ENCODE results near the gene KAZN.
A peak's percentile ranks its signal among the peaks of the same experiment; 100 is the strongest.

Gene KAZN

DNA sequence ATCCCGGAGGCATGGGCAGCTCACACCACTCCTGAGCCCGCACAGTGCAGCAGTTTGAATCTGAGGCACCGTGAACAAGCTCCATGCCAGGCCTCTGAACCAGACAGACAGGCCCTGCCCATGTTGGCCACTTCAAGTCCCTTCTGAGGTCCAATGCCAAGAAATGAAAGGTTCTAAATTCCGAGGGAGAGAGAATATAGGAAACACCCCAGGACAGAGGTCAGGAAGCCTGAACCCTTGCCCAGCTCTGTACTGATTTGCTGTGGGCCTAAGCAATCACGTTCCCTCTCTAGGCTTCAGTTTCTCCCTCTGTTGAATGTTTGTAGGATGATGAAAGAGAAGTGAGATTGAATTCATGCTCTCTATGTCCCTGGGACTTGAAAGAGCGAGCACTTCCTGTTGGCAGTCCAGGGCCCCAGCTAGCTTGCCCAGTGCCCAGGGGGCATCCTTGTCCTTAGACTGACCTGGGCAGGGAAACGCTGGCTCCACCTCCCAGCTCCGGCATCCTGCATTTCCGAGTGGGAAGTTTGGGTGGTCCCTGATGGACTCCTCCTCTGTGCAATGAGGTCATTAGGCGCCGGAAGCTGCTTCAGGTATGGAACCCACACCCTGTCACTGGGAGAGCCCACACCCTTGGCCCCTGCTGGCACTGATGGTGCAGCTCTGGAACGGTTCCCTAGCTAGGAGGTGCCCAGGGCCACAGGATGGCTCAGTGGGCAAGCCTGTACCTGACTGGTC, 312.7 kb downstream of the KAZN start:
- H3K27ac ChIP-seq (ENCODE audit: low read length) = no peak overlapping the region

DNA sequence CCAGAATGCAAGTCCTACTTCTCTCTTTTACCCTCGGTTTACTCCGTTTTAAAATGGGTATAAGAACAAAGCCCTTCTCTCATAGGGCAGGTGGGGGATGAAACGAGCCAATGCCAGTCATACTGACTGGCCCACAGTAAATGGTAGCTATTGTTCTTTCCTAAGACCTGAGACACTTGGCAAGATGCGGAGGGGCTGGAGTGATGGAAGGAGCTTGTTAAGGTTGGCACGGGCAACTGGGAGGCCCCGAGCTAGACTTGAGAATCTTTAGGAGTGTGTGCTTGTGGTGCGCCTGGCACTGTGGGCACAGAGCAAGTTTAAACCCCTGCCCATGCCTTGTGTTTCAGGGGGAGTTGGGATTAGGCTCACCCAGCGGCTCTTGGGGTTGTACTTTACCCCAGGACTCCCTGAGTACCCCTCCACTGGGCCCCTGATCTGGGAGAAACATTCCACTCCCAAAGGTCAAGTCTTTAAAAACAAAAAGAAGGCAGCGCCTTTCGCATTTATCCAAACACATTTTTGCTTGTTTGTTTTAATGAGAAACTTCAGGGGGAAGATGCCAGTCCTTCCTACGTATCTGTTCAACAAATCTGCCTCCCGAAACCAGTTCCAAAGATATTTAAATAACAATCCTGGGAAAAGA, 314.5 kb downstream of the KAZN start:
- Histone ChIP-seq H3K4me3 (ENCODE audit: low read length) (no peak overlapping the region), H3K27me3 (ENCODE audit: control insufficient read depth, insufficient read depth, low read length) (no peaks in the 10 kb centered on the region), H3K9ac (ENCODE audit: low read length) (no peak overlapping the region), H3K27ac (ENCODE audit: low read length) (no peak overlapping the region), H3K4me1 (ENCODE audit: control insufficient read depth, low read depth, low read length) (peaks cover 11% of the 10 kb centered on the region), H3K9me3 (ENCODE audit: control insufficient read depth, low read depth, low read length) (no peaks in the 10 kb centered on the region), H3K36me3 (ENCODE audit: control insufficient read depth, low read depth, low read length) (no peaks in the 10 kb centered on the region)

More for the DNA sequence above, 312.7 kb downstream of the KAZN start:
- Histone ChIP-seq H3K4me3 (ENCODE audit: low read length) (no peak overlapping the region), H3K27me3 (ENCODE audit: control insufficient read depth, insufficient read depth, low read length) (no peaks in the 10 kb centered on the region), H3K36me3 (ENCODE audit: control insufficient read depth, low read depth, low read length) (no peaks in the 10 kb centered on the region), H3K4me1 (ENCODE audit: control insufficient read depth, low read depth, low read length) (peaks cover 11% of the 10 kb centered on the region), H3K9me3 (ENCODE audit: control insufficient read depth, low read depth, low read length) (no peaks in the 10 kb centered on the region), H3K9ac (ENCODE audit: low read length) (no peak overlapping the region)

DNA sequence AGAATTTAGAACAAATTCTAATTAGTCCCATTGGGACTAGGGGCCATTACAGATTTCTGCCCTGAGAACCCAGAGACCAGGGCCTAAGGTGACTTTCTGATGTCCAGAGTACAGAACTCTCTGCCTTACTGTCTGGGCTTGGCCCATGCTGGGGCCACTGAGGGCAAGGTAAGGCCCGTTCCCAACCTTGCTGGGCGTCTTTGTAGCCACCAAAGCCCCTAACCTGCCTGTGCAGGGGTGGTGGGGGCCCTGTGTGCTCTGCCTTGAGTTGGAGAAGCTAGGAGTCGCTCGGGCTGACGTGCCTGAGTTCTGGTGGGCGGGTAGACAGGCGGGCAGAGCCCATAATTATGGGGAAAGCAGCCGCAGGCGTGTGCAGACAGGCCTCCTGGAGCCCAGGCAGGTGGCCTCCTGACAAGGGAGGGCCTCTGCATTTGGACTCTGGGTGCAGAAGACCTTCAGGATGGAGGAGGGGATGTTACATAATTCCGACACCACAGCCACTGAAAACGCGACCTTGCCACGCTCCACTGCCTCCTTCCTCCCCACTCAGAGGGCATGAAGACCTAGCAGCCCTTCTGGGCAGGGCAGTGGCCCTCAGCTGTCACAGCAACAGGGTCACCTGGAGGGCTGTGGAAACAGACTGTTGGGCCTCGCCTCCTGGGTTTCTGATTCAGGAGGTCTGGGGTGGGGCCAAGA, 315.1 kb downstream of the KAZN start:
- no peaks in the 10 kb centered on the region for H3K36me3 ChIP-seq (ENCODE audit: control insufficient read depth, low read depth, low read length)
- H3K9me3 ChIP-seq (ENCODE audit: control insufficient read depth, low read depth, low read length) = no peaks in the 10 kb centered on the region
- H3K4me3 ChIP-seq (ENCODE audit: low read length) = no peak overlapping the region
- no peak overlapping the region for H3K27ac ChIP-seq (ENCODE audit: low read length)
- no peak overlapping the region for H3K9ac ChIP-seq (ENCODE audit: low read length)
- no peaks in the 10 kb centered on the region for H3K27me3 ChIP-seq (ENCODE audit: control insufficient read depth, insufficient read depth, low read length)
- peaks cover 11% of the 10 kb centered on the region for H3K4me1 ChIP-seq (ENCODE audit: control insufficient read depth, low read depth, low read length)

DNA sequence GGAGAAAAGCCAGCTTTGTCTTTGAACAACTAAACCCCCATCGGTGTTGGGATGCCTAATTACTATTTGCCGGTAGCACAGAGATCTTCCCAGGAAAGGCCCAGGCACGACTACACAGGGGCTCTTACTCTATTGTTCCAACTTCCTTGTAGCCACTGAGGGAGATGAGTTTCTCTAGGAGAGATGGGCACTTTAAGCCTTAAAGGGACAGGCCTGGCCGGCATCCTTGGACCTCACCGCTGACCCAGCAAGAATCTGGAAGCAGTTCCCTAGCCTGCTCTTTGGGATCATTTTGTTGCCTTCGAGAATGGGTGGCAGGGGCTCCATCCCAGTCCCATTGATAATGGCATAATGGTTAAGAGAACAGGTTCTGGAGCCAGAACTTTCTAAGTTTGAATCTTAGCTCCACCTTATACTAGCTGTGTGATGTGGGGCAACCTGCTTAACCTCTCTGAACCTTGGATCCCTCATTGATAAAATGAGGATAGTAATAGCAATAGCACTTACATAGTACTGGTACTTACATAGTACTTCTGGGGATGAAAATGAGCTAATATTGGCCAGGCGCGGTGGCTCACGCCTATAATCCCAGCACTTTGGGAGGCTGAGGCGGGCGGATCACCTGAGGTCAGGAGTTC, 316.0 kb downstream of the KAZN start:
- Histone ChIP-seq H3K27ac (ENCODE audit: low read length) (no peak overlapping the region), H3K36me3 (ENCODE audit: control insufficient read depth, low read depth, low read length) (no peaks in the 10 kb centered on the region), H3K9ac (ENCODE audit: low read length) (no peak overlapping the region), H3K4me1 (ENCODE audit: control insufficient read depth, low read depth, low read length) (peaks cover 11% of the 10 kb centered on the region), H3K4me3 (ENCODE audit: low read length) (no peak overlapping the region), H3K9me3 (ENCODE audit: control insufficient read depth, low read depth, low read length) (no peaks in the 10 kb centered on the region), H3K27me3 (ENCODE audit: control insufficient read depth, insufficient read depth, low read length) (no peaks in the 10 kb centered on the region)

DNA sequence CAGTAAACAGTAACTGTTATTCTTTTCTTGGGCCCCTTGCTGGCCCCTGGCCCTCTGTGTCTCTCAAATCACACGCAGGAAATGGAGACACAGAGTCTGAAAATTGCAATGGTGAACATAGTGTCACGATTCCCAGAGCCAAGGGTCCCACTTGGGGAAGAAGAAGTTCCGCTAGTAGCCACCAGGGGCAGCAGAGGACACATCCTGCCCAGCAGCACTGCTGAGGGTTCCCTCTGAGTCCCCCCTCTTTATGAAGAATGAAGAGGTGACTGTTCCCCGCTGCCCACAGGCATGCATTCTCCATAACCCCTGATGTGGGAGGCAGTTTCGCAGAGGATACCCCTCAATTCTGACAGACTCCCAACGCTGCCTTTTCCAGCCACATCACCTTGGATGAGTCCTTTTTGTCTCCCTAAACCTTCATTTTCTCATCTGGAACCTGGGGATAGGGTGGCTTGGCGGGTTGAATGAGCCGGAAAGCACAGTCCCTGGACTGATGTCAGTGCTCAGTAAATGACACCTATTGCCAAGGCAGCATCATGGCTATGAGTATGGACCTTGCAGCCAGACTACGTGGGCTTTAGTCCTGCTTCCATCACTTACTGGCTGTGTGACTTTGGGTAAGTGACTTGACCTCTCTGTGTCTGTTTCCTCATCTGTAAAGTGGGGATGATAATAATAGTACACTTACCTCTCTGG, 317.0 kb downstream of the KAZN start:
- H3K36me3 ChIP-seq (ENCODE audit: control insufficient read depth, low read depth, low read length) = no peaks in the 10 kb centered on the region

DNA sequence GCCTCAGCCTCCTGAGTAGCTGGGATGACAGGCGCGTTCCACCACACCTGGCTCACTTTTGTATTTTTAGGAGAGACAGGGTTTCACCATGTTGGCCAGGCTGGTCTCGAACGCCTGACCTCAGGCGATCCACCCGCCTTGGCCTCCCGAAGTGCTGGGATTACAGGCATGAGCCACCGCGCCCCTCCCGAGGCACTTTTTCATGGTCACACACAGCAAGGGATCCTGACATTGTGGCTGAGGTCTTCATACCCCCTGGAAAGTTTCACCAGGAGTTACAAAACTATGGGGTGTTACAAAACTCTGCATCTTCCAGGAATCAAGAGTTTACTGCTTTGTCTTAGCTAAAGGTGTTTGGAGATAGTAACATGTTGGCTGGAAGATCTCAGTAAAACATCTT, 320.8 kb downstream of the KAZN start:
- Histone ChIP-seq H3K9ac (ENCODE audit: low read length) (no peak overlapping the region), H3K27ac (ENCODE audit: low read length) (no peak overlapping the region), H3K4me1 (ENCODE audit: control insufficient read depth, low read depth, low read length) (peaks cover under 1% of the 10 kb centered on the region)

More for the DNA sequence above, 317.0 kb downstream of the KAZN start:
- no peaks in the 10 kb centered on the region for H3K9me3 ChIP-seq (ENCODE audit: control insufficient read depth, low read depth, low read length)
- no peak overlapping the region for H3K4me3 ChIP-seq (ENCODE audit: low read length)
- no peak overlapping the region for H3K27ac ChIP-seq (ENCODE audit: low read length)
- no peaks in the 10 kb centered on the region for H3K27me3 ChIP-seq (ENCODE audit: control insufficient read depth, insufficient read depth, low read length)
- H3K9ac ChIP-seq (ENCODE audit: low read length) = no peak overlapping the region
- H3K4me1 ChIP-seq (ENCODE audit: control insufficient read depth, low read depth, low read length) = peaks cover 11% of the 10 kb centered on the region

DNA sequence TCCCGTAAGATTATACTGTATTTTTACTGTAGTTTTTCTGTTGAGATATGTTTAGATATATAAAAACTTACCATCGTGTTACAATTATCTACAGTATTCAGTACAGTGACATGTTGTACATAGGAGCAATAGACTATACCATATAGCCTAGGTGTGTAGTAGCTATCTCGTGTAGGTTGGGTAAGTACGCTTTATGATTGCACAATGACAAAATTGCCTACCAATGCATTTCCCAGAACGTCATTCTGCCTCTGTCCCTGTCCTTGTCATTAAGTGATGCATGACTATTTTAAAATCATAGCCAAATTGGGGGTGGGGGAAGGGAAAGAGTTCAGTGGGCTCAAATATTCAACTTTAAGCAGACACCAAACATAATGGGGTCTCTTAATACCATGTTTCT, 321.3 kb downstream of the KAZN start:
- Histone ChIP-seq H3K4me1 (ENCODE audit: control insufficient read depth, low read depth, low read length) (no peaks in the 10 kb centered on the region), H3K27ac (ENCODE audit: low read length) (no peak overlapping the region), H3K36me3 (ENCODE audit: control insufficient read depth, low read depth, low read length) (no peaks in the 10 kb centered on the region), H3K9ac (ENCODE audit: low read length) (no peak overlapping the region), H3K27me3 (ENCODE audit: control insufficient read depth, insufficient read depth, low read length) (peaks cover 12% of the 10 kb centered on the region), H3K9me3 (ENCODE audit: control insufficient read depth, low read depth, low read length) (no peaks in the 10 kb centered on the region), H3K4me3 (ENCODE audit: low read length) (no peak overlapping the region)

More for the DNA sequence above, 320.8 kb downstream of the KAZN start:
- Histone ChIP-seq H3K4me3 (ENCODE audit: low read length) (no peak overlapping the region), H3K27me3 (ENCODE audit: control insufficient read depth, insufficient read depth, low read length) (peaks cover 10% of the 10 kb centered on the region), H3K9me3 (ENCODE audit: control insufficient read depth, low read depth, low read length) (no peaks in the 10 kb centered on the region), H3K36me3 (ENCODE audit: control insufficient read depth, low read depth, low read length) (no peaks in the 10 kb centered on the region)

DNA sequence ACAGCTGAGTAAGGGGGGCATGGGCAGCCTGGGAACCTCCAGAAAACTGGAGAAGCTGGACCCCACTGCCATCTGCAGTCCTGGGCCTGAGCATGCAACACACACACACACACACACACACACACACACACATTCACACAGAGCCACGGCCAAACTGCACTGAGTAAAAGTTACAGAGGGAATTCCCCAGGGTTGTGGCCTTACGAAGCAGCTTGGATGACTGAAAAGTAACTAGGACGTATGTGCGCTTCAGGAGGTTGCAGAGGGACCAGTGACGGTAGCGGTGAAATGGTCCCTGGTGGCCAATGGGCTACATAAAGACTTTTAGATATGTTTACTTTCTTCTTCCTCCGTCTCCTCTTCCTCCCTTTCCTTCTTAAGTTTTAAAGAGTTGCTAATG, 322.6 kb downstream of the KAZN start:
- no peak overlapping the region for H3K4me3 ChIP-seq (ENCODE audit: low read length)
- H3K27ac ChIP-seq (ENCODE audit: low read length) = no peak overlapping the region
- H3K9ac ChIP-seq (ENCODE audit: low read length) = no peak overlapping the region
- H3K4me1 ChIP-seq (ENCODE audit: control insufficient read depth, low read depth, low read length) = peaks cover 5% of the 10 kb centered on the region
- H3K9me3 ChIP-seq (ENCODE audit: control insufficient read depth, low read depth, low read length) = no peaks in the 10 kb centered on the region
- peaks cover 25% of the 10 kb centered on the region for H3K27me3 ChIP-seq (ENCODE audit: control insufficient read depth, insufficient read depth, low read length)
- H3K36me3 ChIP-seq (ENCODE audit: control insufficient read depth, low read depth, low read length) = no peaks in the 10 kb centered on the region

DNA sequence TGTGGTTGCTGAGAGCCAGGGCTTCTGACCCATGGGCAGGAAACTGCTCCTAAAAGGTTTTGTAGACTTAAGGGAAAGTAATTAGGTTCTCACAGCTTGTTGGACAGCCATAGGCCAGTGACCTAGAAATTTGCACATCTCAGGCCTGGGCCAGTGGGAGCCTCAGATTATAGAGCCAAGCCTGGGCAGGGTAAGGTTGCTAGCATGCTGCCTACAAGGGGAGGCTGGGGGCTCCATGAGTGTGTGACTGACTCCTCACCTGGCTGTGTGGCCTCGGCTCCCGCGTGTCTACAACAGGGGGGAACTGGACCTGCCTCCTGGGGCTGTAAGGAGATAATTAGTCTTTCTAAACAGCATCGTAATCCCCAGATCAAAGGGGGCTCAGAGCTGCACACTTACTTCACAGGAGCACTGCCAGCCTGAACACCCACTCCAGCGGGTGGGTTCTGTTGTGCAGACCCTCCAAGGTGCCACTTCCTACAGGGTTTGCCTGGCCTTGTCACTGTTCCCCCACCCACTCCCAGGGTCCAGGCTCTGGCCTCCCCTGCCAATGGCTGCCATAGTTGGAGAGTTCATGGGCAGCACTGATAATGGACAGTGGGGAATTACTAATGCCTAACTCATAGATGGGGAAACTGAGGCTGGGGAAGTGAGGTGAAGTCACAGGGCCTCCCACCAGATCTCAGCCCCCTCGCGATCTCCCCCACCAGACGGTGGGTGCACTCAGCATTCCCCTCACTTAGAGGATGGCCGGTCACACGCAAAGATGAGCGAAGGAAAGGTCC, 324.6 kb downstream of the KAZN start:
- Histone ChIP-seq H3K4me1 (ENCODE audit: control insufficient read depth, low read depth, low read length) (peaks cover 5% of the 10 kb centered on the region), H3K27ac (ENCODE audit: low read length) (no peak overlapping the region), H3K9me3 (ENCODE audit: control insufficient read depth, low read depth, low read length) (no peaks in the 10 kb centered on the region), H3K27me3 (ENCODE audit: control insufficient read depth, insufficient read depth, low read length) (peaks cover 41% of the 10 kb centered on the region), H3K36me3 (ENCODE audit: control insufficient read depth, low read depth, low read length) (no peaks in the 10 kb centered on the region), H3K9ac (ENCODE audit: low read length) (no peak overlapping the region), H3K4me3 (ENCODE audit: low read length) (peak overlapping the region; percentile 13)

DNA sequence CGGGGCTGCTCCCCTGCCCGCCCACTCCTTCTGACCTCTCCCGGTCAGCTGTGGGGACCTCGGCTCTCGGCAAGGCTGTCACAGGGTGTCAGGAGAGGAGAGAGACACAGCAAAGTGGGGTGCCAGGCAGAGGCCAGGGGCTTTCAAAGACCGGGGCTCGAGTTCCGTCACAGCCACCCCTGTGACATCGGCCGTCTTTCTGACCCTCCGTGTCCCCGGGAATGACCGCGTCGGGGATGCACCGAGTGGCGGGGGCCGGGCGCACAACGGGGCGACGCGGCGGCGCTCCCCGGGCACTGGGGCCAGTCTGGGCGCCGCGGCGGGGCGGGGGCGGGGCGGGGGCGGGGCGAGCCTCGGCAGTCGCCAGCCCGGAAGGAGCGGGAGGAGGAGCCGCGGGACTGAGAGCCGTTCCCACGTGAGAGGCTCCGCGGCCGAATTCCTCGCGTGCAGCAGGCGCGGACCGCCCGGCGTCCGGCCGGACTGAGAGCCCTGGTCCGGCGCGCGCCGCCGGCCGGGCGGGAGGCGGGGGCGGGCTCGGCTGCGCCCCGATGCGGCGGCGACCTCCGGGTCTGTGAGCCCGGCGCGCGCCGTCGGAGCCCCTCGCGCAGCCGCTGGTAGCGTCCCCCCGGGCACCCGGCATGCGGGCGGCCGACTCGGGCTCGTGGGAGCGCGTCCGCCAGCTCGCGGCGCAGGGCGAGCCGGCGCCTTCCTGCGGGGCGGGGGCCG, 325.4 kb downstream of the KAZN start:
- Histone ChIP-seq H3K4me1 (ENCODE audit: control insufficient read depth, low read depth, low read length) (peaks cover 5% of the 10 kb centered on the region), H3K27me3 (ENCODE audit: control insufficient read depth, insufficient read depth, low read length) (peaks cover 41% of the 10 kb centered on the region), H3K4me3 (ENCODE audit: low read length) (peak overlapping the region; percentile 13), H3K27ac (ENCODE audit: low read length) (no peak overlapping the region), H3K36me3 (ENCODE audit: control insufficient read depth, low read depth, low read length) (no peaks in the 10 kb centered on the region), H3K9me3 (ENCODE audit: control insufficient read depth, low read depth, low read length) (no peaks in the 10 kb centered on the region), H3K9ac (ENCODE audit: low read length) (no peak overlapping the region)

All from iPS-18a (cell line).